Thymus (tissue), 14 donors: ENCODE measurements around the gene NCOA6. TPM values are rescaled to one million over a fixed set of nuclear protein-coding genes. Genes with fewer than 3 reads are reported as not detected.

ENCODE experiments used
- DNase-seq, 9 donors: peaks; one replicate each; pipeline ENCODE4 v3.0.0-alpha.2; 2013; ENCODE audit warnings: low spot score in 9 of 9, low read depth in 6 of 9, missing footprints in 1 of 9
- H3K27ac ChIP-seq, 2 donors: one replicate each; pipeline ENCODE4 v1.5.1; 2013; ENCODE audit warnings: control low read depth in 1 of 2, low read depth in 1 of 2, low read length in 1 of 2, mild to moderate bottlenecking in 1 of 2, moderate library complexity in 1 of 2
- H3K27me3 ChIP-seq, 2 donors: one replicate each; pipeline ENCODE4 v1.5.1; 2013; ENCODE audit warnings: low read length in 1 of 2; ENCODE audit not compliant: control insufficient read depth in 2 of 2, insufficient read depth in 1 of 2
- H3K36me3 ChIP-seq, 2 donors: one replicate each; pipeline ENCODE4 v1.5.1; 2013; ENCODE audit warnings: low read length in 1 of 2, mild to moderate bottlenecking in 1 of 2, moderate library complexity in 1 of 2; ENCODE audit not compliant: control insufficient read depth in 2 of 2, insufficient read depth in 2 of 2
- H3K4me1 ChIP-seq, 2 donors: one replicate each; pipeline ENCODE4 v1.5.1; 2013; ENCODE audit warnings: low read length in 2 of 2; ENCODE audit not compliant: control insufficient read depth in 2 of 2, insufficient read depth in 2 of 2
- H3K4me3 ChIP-seq, 2 donors: one replicate each; pipeline ENCODE4 v1.5.1; 2013; ENCODE audit warnings: low read length in 2 of 2, control low read depth in 1 of 2, mild to moderate bottlenecking in 1 of 2
- H3K9me3 ChIP-seq, 2 donors: one replicate each; pipeline ENCODE4 v1.5.1; 2013; ENCODE audit warnings: low read length in 1 of 2, mild to moderate bottlenecking in 1 of 2; ENCODE audit not compliant: control insufficient read depth in 2 of 2, insufficient read depth in 1 of 2
- WGBS: extraction: QIAGEN DNeasy Blood & Tissue Kit; methylation state at CpG from one replicate; pipeline ENCODE4 v1.1.7; 2013; 5-methylcytosine and 5-hydroxymethylcytosine counted together
- long read RNA-seq, 10 donors: transcript quantifications; one replicate each; lab custom pipeline, GENCODE V29; 2026
- polyA plus RNA-seq: library from polyadenylated mRNA; stranded (reverse); fragments of 200-250 nt; gene quantifications from one replicate; pipeline ENCODE4 v1.2.3, GENCODE V29; 2013
- total RNA-seq: library from RNA; stranded (reverse); fragments of 120-200 nt; gene quantifications from one replicate; pipeline ENCODE4 v1.2.4, GENCODE V29; 2013
- donor health status: healthy.

NCOA6 gene
- total RNA-seq (9.1 TPM), polyA plus RNA-seq (35.6 TPM)
- long read RNA-seq, donor 1 = 0 reads
- long read RNA-seq, donor 2, partial matches to known transcripts = 13 of 14 reads
- long read RNA-seq, donor 2, other reads (novel, unspliced or antisense) = 0 of 14 reads
- long read RNA-seq, donor 3, partial matches to known transcripts = 5 of 5 reads
- long read RNA-seq, donor 3, other reads (novel, unspliced or antisense) = 0 of 5 reads
- long read RNA-seq, donor 4, partial matches to known transcripts = 17 of 17 reads
- long read RNA-seq, donor 4, other reads (novel, unspliced or antisense) = 0 of 17 reads
- long read RNA-seq, donor 5, partial matches to known transcripts = 16 of 16 reads
- long read RNA-seq, donor 5, other reads (novel, unspliced or antisense) = 0 of 16 reads
- long read RNA-seq, donor 6 = 0 reads
- long read RNA-seq, donor 7, partial matches to known transcripts = 22 of 22 reads
- long read RNA-seq, donor 7, other reads (novel, unspliced or antisense) = 0 of 22 reads
- long read RNA-seq, donor 8 = 0 reads
- long read RNA-seq, donor 9, partial matches to known transcripts = 5 of 5 reads
- long read RNA-seq, donor 9, other reads (novel, unspliced or antisense) = 0 of 5 reads
- long read RNA-seq, donor 10, partial matches to known transcripts = 15 of 15 reads
- long read RNA-seq, donor 10, other reads (novel, unspliced or antisense) = 0 of 15 reads

DNA sequence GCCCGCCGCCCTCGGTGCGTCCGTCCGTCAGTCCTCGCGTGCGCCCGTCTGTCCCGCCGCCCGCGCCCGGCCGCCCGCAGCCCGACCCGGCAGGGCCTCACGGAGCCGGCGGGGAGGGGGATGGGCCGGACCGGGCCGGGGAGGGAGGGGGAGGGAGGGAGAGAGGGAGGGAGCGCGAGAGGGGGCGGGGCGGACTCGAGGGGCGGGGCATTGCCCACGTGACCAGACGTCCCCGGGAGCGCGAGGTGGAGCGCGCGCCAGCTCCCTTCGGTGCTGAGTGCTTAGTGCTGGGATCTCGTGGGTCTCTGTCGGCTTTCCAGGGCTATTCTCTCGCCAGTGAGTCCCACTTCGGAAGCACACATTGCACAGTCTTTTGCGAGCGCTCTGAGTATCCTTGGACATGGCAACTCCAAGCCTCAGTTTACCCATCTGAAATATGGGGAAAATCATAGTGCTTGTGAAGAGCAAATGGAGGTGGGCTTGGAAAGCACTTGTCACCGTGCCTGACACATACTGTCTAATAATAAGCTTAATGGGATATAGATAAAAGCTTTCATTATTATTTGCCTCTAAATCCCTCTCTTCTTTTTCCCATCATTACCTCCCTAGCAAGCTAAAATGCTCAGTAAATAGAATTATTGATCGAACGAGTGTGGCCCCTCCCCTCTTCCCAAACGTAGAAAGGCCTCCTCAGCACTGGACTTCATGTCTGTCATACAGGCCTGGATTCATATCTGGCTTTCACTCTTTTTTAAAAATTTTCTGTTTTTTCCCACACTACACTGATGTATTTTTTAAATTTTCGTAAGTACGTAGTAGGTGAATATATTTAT is at the start of gene NCOA6:
NCOA6 (minus strand) TSS at position 122 of the 833 bp plus-strand sequence. CDS start 43,296 bp downstream, outside the sequence.
- no peaks in the 10 kb centered on the region for H3K9me3 ChIP-seq
- H3K27ac ChIP-seq = peak within 1 kb of the TSS; percentile 89 to 90
- H3K36me3 ChIP-seq = no peaks in the 10 kb centered on the region
- DNase-seq = peak in 8 of 9 donors; percentile 59 to 86 (median 70)
- H3K27me3 ChIP-seq = no peaks in the 10 kb centered on the region
- H3K4me3 ChIP-seq = peak within 1 kb of the TSS; percentile 92 to 94
- 11% methylated on average over 52 of the region's 52 CpGs for WGBS
- peaks cover 0 to 17% of the 10 kb centered on the region in 2 donors for H3K4me1 ChIP-seq

DNA sequence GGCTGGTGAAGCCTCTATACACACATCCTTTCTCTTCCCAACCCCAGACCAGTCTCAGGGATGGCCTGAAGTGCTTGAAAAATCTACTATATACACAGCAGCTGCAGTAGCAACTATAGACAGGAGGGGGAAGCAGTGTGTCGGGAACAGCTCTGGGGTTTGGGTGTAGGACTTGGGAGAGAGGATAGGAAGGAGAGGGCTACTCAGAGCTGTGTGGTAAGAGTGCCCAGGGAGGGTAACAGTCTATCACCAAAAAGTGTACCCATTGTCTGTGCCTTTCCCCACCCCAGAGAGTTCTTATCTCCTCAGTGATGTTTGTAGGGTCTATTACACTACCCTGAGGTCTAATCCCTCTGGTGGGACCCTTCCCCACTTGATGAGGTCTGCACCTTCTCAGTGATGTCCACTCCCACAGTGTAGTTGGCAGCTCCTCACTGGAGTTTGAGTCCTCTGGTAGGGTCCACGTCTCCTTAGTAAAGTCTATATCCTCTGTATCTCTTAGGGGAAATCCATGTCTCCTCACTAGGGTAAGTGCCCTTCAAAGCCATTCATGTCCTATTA is 48.7 kb upstream of the NCOA6 start:
- no peak overlapping the region for H3K27ac ChIP-seq
- H3K9me3 ChIP-seq = no peaks in the 10 kb centered on the region
- H3K4me3 ChIP-seq = no peak overlapping the region
- peaks cover 5 to 36% of the 10 kb centered on the region in 2 donors for H3K27me3 ChIP-seq
- WGBS = 50% methylated on average over 2 of the region's 2 CpGs
- H3K36me3 ChIP-seq = no peaks in the 10 kb centered on the region
- DNase-seq = peak; percentile 29 to 79 (median 62)
- peaks cover 12 to 51% of the 10 kb centered on the region in 2 donors for H3K4me1 ChIP-seq

DNA sequence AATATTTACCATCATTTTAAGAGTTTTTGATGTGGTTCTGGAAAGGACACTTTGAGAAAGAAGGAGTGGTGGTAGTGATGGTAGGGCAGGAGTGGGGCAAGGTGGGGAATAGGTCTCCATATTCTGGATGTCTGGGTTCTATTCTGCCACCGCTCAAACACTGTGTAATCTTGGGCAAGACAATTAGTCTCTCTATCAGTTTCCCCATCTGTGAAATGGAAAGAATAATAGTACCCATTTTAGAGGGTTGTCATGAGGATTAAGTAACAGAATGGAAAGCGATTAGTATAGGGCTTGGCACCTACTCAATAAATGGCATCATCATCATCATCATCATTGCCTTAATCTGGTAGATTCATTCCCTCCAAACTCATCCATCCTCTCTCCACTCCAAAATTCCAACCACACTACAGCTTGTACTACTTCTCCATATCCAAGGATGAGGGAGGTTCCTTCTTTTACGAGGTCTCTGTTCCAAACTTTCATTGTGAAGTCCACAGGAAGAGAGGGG is 48.2 kb upstream of the NCOA6 start:
- no peaks in the 10 kb centered on the region for H3K36me3 ChIP-seq
- H3K4me1 ChIP-seq = peaks cover 12 to 51% of the 10 kb centered on the region in 2 donors
- no peak overlapping the region for H3K4me3 ChIP-seq
- H3K27ac ChIP-seq = no peak overlapping the region
- H3K9me3 ChIP-seq = no peaks in the 10 kb centered on the region
- DNase-seq = no peak
- H3K27me3 ChIP-seq = peaks cover 5 to 36% of the 10 kb centered on the region in 2 donors
- 58% methylated on average over 3 of the region's 3 CpGs for WGBS

DNA sequence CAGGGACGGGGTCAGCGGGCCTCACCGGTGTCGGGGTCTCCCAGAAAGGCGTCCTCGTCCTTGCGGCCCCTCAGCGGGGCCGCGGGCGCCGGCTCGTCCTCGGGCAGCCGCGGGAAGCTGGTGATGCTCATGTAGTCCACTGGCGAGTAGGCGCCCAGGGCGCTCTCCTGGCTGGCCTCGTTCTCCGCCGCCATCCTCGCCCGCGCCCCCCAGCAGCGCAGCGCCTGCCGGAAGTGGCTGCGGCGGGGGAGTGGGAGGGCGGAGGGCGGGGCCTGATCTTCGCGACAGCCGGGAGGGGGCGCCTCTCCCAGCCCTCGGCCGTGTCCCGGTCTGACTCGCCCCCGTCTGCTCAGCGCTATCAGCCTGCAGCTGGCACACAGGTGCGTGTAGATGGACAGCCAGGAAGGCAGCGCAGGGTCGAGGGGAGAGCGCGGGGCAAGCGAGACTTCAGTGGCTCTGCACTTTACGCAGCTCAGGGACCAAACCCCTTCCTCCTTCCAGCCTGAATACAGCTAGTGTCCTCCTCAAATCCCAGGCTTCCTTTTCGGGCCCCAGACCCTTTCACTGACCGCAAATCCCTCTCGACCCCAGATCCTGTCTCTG is 47.3 kb upstream of the NCOA6 start, which contains the start of gene GGT7:
GGT7 (minus strand) TSS at position 235 of the 603 bp plus-strand sequence; CDS start at position 194, 41 bp downstream.
- peaks cover 5 to 32% of the 10 kb centered on the region in 2 donors for H3K27me3 ChIP-seq
- no peaks in the 10 kb centered on the region for H3K36me3 ChIP-seq
- H3K4me3 ChIP-seq = peak within 1 kb of the TSS; percentile 50 to 51
- H3K27ac ChIP-seq = peak within 1 kb of the TSS in 1 of 2 donors; percentile 8
- DNase-seq = peak in 8 of 9 donors; percentile 47 to 92 (median 78)
- H3K4me1 ChIP-seq = peaks cover 12 to 51% of the 10 kb centered on the region in 2 donors
- H3K9me3 ChIP-seq = no peaks in the 10 kb centered on the region
- WGBS = 2% methylated on average over 52 of the region's 52 CpGs

DNA sequence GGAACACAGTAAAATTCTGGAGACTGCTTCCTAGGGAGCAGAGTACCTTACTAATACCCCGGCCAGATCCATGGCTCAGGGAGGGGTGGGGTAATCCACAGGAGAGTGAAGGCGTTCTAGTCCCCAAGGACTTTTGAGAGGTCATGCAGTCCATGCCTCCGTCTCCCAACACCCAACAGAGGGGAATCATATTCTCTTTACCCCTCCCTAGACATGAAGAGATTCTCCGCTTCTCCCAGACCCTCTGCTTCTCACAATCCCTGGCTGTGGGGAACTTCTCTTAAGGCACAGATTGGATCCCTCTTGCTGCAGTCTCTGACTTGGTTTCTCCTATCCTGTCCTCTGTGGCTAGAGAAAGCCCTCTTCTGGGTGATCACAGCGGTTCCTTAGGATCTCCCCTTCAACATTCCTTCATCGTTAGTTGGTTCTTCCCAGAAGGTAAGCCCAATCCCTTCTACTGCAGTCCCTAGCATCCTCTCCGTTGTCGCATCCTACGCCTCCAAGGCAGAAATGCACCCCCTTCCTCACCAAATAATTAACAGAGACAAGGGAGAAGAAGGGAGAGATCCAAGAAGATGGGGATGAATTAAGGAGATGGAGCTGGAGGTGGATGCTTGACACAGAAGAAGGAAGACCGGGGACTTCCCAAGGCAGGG is 46.6 kb upstream of the NCOA6 start:
- WGBS = 79% methylated on average over 10 of the region's 10 CpGs
- Histone ChIP-seq H3K36me3 (no peaks in the 10 kb centered on the region), H3K27ac (no peak overlapping the region), H3K4me3 (peak overlapping the region; percentile 50 to 51), H3K27me3 (peaks cover 5 to 28% of the 10 kb centered on the region in 2 donors), H3K9me3 (no peaks in the 10 kb centered on the region), H3K4me1 (peaks cover 12 to 50% of the 10 kb centered on the region in 2 donors)
- DNase-seq = no peak

DNA sequence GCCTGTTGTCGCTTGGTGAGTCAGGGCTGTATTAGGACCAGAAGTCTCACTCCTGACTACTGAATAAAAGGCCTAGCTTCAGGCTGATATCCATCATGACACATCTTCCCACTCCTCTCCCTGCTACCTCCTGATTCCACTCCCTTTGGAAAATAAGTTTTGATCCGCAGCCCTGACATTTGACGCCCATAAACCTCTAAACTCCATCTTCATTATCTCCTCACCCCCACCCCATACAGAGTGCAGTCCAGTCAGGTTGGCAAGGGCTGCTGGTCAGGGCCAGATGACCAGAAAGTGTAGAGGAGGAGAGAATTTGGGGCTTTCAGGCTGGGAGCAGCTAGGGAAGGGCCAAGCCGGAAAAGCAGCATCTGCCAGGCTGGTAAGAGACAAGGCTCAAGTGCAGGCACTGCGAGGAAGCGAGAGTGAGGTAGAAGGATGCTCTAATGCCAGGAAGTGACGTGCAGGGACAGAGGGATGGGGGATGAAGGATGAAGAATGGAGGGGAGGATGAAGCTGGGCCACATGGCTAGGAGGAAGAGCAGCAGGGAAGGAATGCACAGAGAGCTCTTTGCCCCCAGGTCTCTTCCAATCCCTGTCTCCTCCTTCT is 46.0 kb upstream of the NCOA6 start:
- no peak for DNase-seq
- H3K4me1 ChIP-seq = peaks cover 12 to 45% of the 10 kb centered on the region in 2 donors
- H3K9me3 ChIP-seq = no peaks in the 10 kb centered on the region
- peaks cover 3 to 22% of the 10 kb centered on the region in 2 donors for H3K27me3 ChIP-seq
- 95% methylated on average over 7 of the region's 7 CpGs for WGBS
- H3K36me3 ChIP-seq = no peaks in the 10 kb centered on the region
- no peak overlapping the region for H3K27ac ChIP-seq
- peak overlapping the region in 1 of 2 donors; percentile 51 for H3K4me3 ChIP-seq

DNA sequence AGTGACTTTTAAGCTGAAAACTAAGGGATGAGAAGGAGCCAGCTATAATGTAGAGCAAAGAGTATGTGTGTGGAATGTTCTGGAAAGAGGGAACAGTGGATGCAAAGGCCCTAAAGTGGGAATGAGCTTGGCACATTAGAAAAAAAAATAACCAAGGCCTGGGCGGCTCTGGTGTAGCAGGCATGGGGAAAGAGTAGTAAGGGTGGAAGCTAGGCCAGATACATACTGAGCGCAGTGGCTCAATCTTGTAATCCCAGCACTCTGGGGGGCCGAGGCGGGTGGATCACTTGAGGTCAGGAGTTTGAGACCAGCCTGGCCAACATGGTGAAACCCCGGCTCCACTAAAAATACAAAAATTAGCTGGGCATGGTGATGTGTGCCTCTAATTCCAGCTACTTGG is 38.8 kb upstream of the NCOA6 start:
- Histone ChIP-seq H3K4me1 (peaks cover 0 to 5% of the 10 kb centered on the region in 2 donors), H3K27me3 (peaks cover 0 to 13% of the 10 kb centered on the region in 2 donors), H3K4me3 (no peak overlapping the region), H3K27ac (no peak overlapping the region), H3K36me3 (peaks cover 0 to 18% of the 10 kb centered on the region in 2 donors), H3K9me3 (no peaks in the 10 kb centered on the region)
- DNase-seq = no peak
- 98% methylated on average over 5 of the region's 5 CpGs for WGBS
